Lung microvascular endothelial cell (primary cell): ENCODE results near the gene PPFIA4. TPM values are rescaled to one million over a fixed set of nuclear protein-coding genes. Genes with fewer than 3 reads are reported as not detected.

Experiments used
- DNase-seq, 2 donors: peaks; one replicate each; pipeline versions ENCODE4 v3.0.0 to v3.0.0-alpha.2; 2010; ENCODE audit warnings: low read depth in 2 of 2
- total RNA-seq: library from RNA; depleted of rRNA; stranded (reverse); fragments of >200 nt; gene quantifications from 2 replicates; pipeline ENCODE4 v1.2.1, GENCODE V29; 2014

Gene PPFIA4
- total RNA-seq, 1 donor from 2014 or later, result under 0.01 TPM

GRCh38 chr1:203056012-203056411 is 29.7 kb downstream of the PPFIA4 start:
- DNase-seq, result no peak

- no peak for DNase-seq
Measured at GRCh38 chr1:203056516-203056915, 30.2 kb downstream of the PPFIA4 start.

GRCh38 chr1:203057911-203058675 is 31.8 kb downstream of the PPFIA4 start:
- DNase-seq, result no peak

- DNase-seq, result no peak
Measured at GRCh38 chr1:203058676-203058935, 32.3 kb downstream of the PPFIA4 start.

- no peak for DNase-seq
Measured at GRCh38 chr1:203059485-203059884, 33.2 kb downstream of the PPFIA4 start.

- no peak for DNase-seq
Measured at GRCh38 chr1:203060115-203060514, 33.8 kb downstream of the PPFIA4 start.

- no peak for DNase-seq
Measured at GRCh38 chr1:203063287-203063686, 37.0 kb downstream of the PPFIA4 start.

- DNase-seq, result no peak
Measured at GRCh38 chr1:203065191-203065590, 38.9 kb downstream of the PPFIA4 start.

GRCh38 chr1:203065986-203066385 is 39.7 kb downstream of the PPFIA4 start:
- no peak for DNase-seq

- no peak for DNase-seq
Measured at GRCh38 chr1:203066965-203067364, 40.7 kb downstream of the PPFIA4 start.

- DNase-seq, result no peak
Measured at GRCh38 chr1:203069030-203069747, 42.9 kb downstream of the PPFIA4 start.

- no peak for DNase-seq
Measured at GRCh38 chr1:203072002-203072602, 45.8 kb downstream of the PPFIA4 start.

GRCh38 chr1:203072911-203073310 is 46.6 kb downstream of the PPFIA4 start:
- no peak for DNase-seq

GRCh38 chr1:203073469-203073868 is 47.2 kb downstream of the PPFIA4 start:
- DNase-seq, result no peak

- DNase-seq, result no peak
Measured at GRCh38 chr1:203074610-203075009, 48.3 kb downstream of the PPFIA4 start.

- no peak for DNase-seq
Measured at GRCh38 chr1:203075236-203076030, 49.1 kb downstream of the PPFIA4 start.

- DNase-seq, result no peak
Measured at GRCh38 chr1:203076031-203076511, 49.8 kb downstream of the PPFIA4 start.

- DNase-seq, result no peak
Measured at GRCh38 chr1:203077367-203077766, 51.1 kb downstream of the PPFIA4 start.

- no peak for DNase-seq
Measured at GRCh38 chr1:203077956-203078355, 51.7 kb downstream of the PPFIA4 start.

GRCh38 chr1:203078478-203078877 is 52.2 kb downstream of the PPFIA4 start:
- DNase-seq, result no peak

GRCh38 chr1:203080456-203080855 is 54.2 kb downstream of the PPFIA4 start:
- no peak for DNase-seq
